HG03432 (cell line): ENCODE measurements around the gene FBLN5.
"Not testable (repeated sequence)": the region's sequence is repeated elsewhere in the genome, so short reads cannot be mapped to it uniquely, and the experiment has no call there.

Experiments
- ATAC-seq: cut with Tn5 transposase; IDR thresholded peaks from one replicate; pipeline ENCODE4 v1.9.1; 2021; ENCODE audit warnings: mild to moderate bottlenecking, moderate library complexity; ENCODE audit not compliant: unreplicated experiment

FBLN5 gene

GRCh38 chr14:91886961-91887360, 60.5 kb downstream of the FBLN5 start:
- ATAC-seq, result no peak

- no peak for ATAC-seq
Measured at GRCh38 chr14:91885839-91886238, 61.7 kb downstream of the FBLN5 start.

GRCh38 chr14:91885113-91885712, 62.3 kb downstream of the FBLN5 start:
- no peak for ATAC-seq

- ATAC-seq, result no peak
Measured at GRCh38 chr14:91884664-91885063, 62.8 kb downstream of the FBLN5 start.

GRCh38 chr14:91883753-91884152, 63.7 kb downstream of the FBLN5 start:
- no peak for ATAC-seq

GRCh38 chr14:91882776-91883175, 64.7 kb downstream of the FBLN5 start:
- ATAC-seq, result no peak

- no peak for ATAC-seq
Measured at GRCh38 chr14:91882369-91882768, 65.1 kb downstream of the FBLN5 start.

GRCh38 chr14:91879196-91879595, 68.3 kb downstream of the FBLN5 start:
- ATAC-seq, result no peak

GRCh38 chr14:91878274-91878673, 69.2 kb downstream of the FBLN5 start:
- ATAC-seq, result no peak

GRCh38 chr14:91877376-91877915, 70.0 kb downstream of the FBLN5 start:
- ATAC-seq, result no peak

- ATAC-seq, result no peak
Measured at GRCh38 chr14:91876492-91876891, 71.0 kb downstream of the FBLN5 start.

- no peak for ATAC-seq
Measured at GRCh38 chr14:91875525-91876286, 71.8 kb downstream of the FBLN5 start.

GRCh38 chr14:91873471-91874415, 73.8 kb downstream of the FBLN5 start:
- ATAC-seq, result peak; percentile 81

GRCh38 chr14:91872517-91873470, 74.7 kb downstream of the FBLN5 start:
- peak; percentile 22 for ATAC-seq

- peak; percentile 55 for ATAC-seq
Measured at GRCh38 chr14:91872011-91872501, 75.4 kb downstream of the FBLN5 start.

- ATAC-seq, result not testable (repeated sequence)
Measured at GRCh38 chr14:91871401-91871800, 76.1 kb downstream of the FBLN5 start.

GRCh38 chr14:91870890-91871289, 76.6 kb downstream of the FBLN5 start:
- ATAC-seq, result no peak

- ATAC-seq, result no peak
Measured at GRCh38 chr14:91870001-91870400, 77.5 kb downstream of the FBLN5 start.

- no peak for ATAC-seq
Measured at GRCh38 chr14:91869556-91869955, 77.9 kb downstream of the FBLN5 start.
